AG10803 (cell line): ENCODE measurements around the gene FBXO31.
"Not testable (repeated sequence)": the region's sequence is repeated elsewhere in the genome, so short reads cannot be mapped to it uniquely, and the experiment has no call there.

Experiments used
- DNase-seq: peaks from one replicate; pipeline ENCODE4 v3.0.0; 2010; ENCODE audit warnings: low read depth
- H3K4me3 ChIP-seq: 2 replicates; pipeline ENCODE4 v1.5.1; 2011; ENCODE audit warnings: mild to moderate bottlenecking, low read length, control low read depth
- CTCF ChIP-seq: conservative IDR thresholded peaks from 2 replicates; pipeline ENCODE4 v1.5.1; 2011; ENCODE audit warnings: mild to moderate bottlenecking, low read length, control low read depth, inconsistent platforms

The FBXO31 gene

GRCh38 chr16:87384162-87384874, 742 bp upstream of the FBXO31 start:
- peak overlapping the region; percentile 67 for H3K4me3 ChIP-seq
- no peak for DNase-seq
- TF ChIP-seq CTCF, result no peak

GRCh38 chr16:87382023-87382785, 1.4 kb downstream of the FBXO31 start:
- DNase-seq, result no peak
- TF ChIP-seq CTCF, result no peak
- peak overlapping the region; percentile 76 for H3K4me3 ChIP-seq

GRCh38 chr16:87380881-87381280, 2.7 kb downstream of the FBXO31 start:
- peak overlapping the region; percentile 76 for H3K4me3 ChIP-seq
- TF ChIP-seq CTCF, result peak; percentile 35
- DNase-seq, result peak; percentile 36

- DNase-seq, result no peak
- no peak for TF ChIP-seq CTCF
- peak overlapping the region; percentile 76; the same call in 1 of the 2 replicates for H3K4me3 ChIP-seq
These were observed 3.2 kb downstream of the FBXO31 start for GRCh38 chr16:87380403-87380802.

GRCh38 chr16:87379312-87379752, 4.2 kb downstream of the FBXO31 start:
- not testable (repeated sequence) for DNase-seq, H3K4me3 ChIP-seq

- no peak for DNase-seq
- no peak for TF ChIP-seq CTCF
These were observed 6.9 kb downstream of the FBXO31 start for GRCh38 chr16:87376660-87377059.

GRCh38 chr16:87375426-87376135, 8.0 kb downstream of the FBXO31 start:
- peak; percentile 40 for DNase-seq
- no peak for TF ChIP-seq CTCF
- no peak overlapping the region for H3K4me3 ChIP-seq

More at GRCh38 chr16:87376660-87377059, 6.9 kb downstream of the FBXO31 start:
- no peak overlapping the region for H3K4me3 ChIP-seq
